Kidney (tissue), 14 donors: ENCODE data around the gene DDX31. TPM values are rescaled to one million over a fixed set of nuclear protein-coding genes. Genes with fewer than 3 reads are reported as not detected.

Experiments
- DNase-seq, 5 donors: peaks; one replicate each; pipeline ENCODE4 v3.0.0-alpha.2; 2013 to 2020
- FAIRE-seq: peaks from 2 replicates; lab custom pipeline; 2012; peaks lifted over from hg19 to GRCh38; lab: Jason Lieb, UNC
- H3K27ac ChIP-seq, 2 donors: one replicate each; pipeline ENCODE4 v1.7.0; 2013; ENCODE audit warnings: low read depth in 2 of 2, low read length in 2 of 2, inconsistent platforms in 1 of 2
- H3K27me3 ChIP-seq: one replicate; pipeline ENCODE4 v1.7.1; 2013; ENCODE audit warnings: low read length, inconsistent platforms; ENCODE audit not compliant: control insufficient read depth, insufficient read depth
- H3K36me3 ChIP-seq, 3 donors: one replicate each; pipeline versions ENCODE4 v1.7.0 to v1.7.1; 2013; ENCODE audit warnings: low read length in 3 of 3, control low read depth in 1 of 3, inconsistent platforms in 1 of 3; ENCODE audit not compliant: insufficient read depth in 3 of 3, control insufficient read depth in 2 of 3
- H3K4me1 ChIP-seq, 3 donors: one replicate each; pipeline versions ENCODE4 v1.7.0 to v1.7.1; 2013; ENCODE audit warnings: low read length in 3 of 3, inconsistent platforms in 1 of 3, low read depth in 1 of 3; ENCODE audit not compliant: control insufficient read depth in 2 of 3, insufficient read depth in 2 of 3
- H3K4me3 ChIP-seq, 3 donors: one replicate each; pipeline versions ENCODE4 v1.7.0 to v1.8.1; 2013; ENCODE audit warnings: low read length in 3 of 3, control low read depth in 1 of 3, inconsistent platforms in 1 of 3
- H3K9ac ChIP-seq, 3 donors: one replicate each; pipeline versions ENCODE4 v1.7.0 to v1.7.1; 2013; ENCODE audit warnings: low read length in 3 of 3, control low read depth in 1 of 3, inconsistent platforms in 1 of 3
- H3K9me3 ChIP-seq, 3 donors: one replicate each; pipeline versions ENCODE4 v1.7.0 to v1.7.1; 2013; ENCODE audit warnings: low read length in 3 of 3, control low read depth in 1 of 3, inconsistent platforms in 1 of 3; ENCODE audit not compliant: control insufficient read depth in 2 of 3, insufficient read depth in 1 of 3
- CTCF ChIP-seq: IDR thresholded peaks from 3 replicates; pipeline ENCODE4 v1.5.1; 2012; ENCODE audit warnings: mild to moderate bottlenecking, moderate library complexity, borderline replicate concordance; ENCODE audit not compliant: insufficient read depth; ENCODE audit errors: extremely low read depth
- intact Hi-C: fragments of 100-400 bp; cut with DNase I; formaldehyde crosslinking; loops from one replicate; pipeline ENCODE4 v1.11.1; 2022
- polyA plus RNA-seq: library from polyadenylated mRNA; stranded (reverse); fragments of 350-450 nt; fragmentation: Illumina TruSeq; extraction: RNeasy Lipid Tissue Mini Kit (QIAGEN cat#74804); gene quantifications from one replicate; pipeline ENCODE4 v1.2.3, GENCODE V29; 2014; ENCODE audit warnings: low read depth, low replicate concordance; ENCODE audit not compliant: insufficient read depth
- total RNA-seq: library from RNA; stranded (reverse); fragmentation: NEBNext Ultra II Directional; extraction: Animal tissue kit (Norgen Biotek cat#: 25700); gene quantifications from one replicate; pipeline ENCODE4 v1.2.1, GENCODE V29; 2021
- donor health status: control.
- donor health status: control.
- donor health status: control.
- donor health status: control.
- donor health status: control.
- donor health status: DM: yes; HTN: yes; CAD: no.
- donor health status: Normal renal cell carcinoma (clear cell type).

DDX31 gene
- total and polyA plus RNA-seq, 2 donors from 2014 or later: 6.4 to 27.6 TPM

DNA sequence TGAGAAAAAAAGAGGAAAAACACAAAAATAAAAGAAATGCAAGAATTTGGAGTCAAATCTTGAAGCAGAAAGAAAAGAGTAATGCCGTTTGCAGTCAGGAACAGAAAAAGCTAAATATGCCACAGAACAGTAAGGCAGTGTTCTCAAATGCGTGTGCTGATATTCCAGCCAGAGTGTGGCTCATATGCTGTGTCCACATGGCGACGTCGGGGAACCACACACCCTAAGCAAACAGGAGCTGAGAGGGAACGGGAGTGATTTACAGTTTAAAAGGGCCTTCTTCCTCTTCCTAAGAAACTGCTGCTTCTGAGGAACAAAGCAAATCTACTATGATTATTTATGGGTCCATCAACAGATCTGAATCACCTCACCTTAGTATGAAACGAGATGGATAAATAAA lies 42.7 kb downstream of the DDX31 start:
- TF ChIP-seq CTCF: no peak
- no peak for FAIRE-seq
- Histone ChIP-seq H3K27me3 (no peaks in the 10 kb centered on the region), H3K27ac (no peak overlapping the region), H3K9ac (no peak overlapping the region), H3K9me3 (no peaks in the 10 kb centered on the region), H3K4me3 (no peak overlapping the region), H3K4me1 (no peaks in the 10 kb centered on the region), H3K36me3 (peaks cover 3 to 43% (median 17%) of the 10 kb centered on the region in 3 donors)
- DNase-seq: peak in 1 of 5 donors; percentile 31
- intact Hi-C loops: no loop called here

GRCh38 chr9:132626285-132626684 lies 43.5 kb downstream of the DDX31 start:
- DNase-seq (no peak), FAIRE-seq (no peak)
- Histone ChIP-seq H3K9me3 (no peaks in the 10 kb centered on the region), H3K27me3 (no peaks in the 10 kb centered on the region), H3K4me3 (no peak overlapping the region), H3K4me1 (no peaks in the 10 kb centered on the region), H3K9ac (no peak overlapping the region), H3K27ac (no peak overlapping the region), H3K36me3 (peaks cover 3 to 44% (median 17%) of the 10 kb centered on the region in 3 donors)
- no peak for TF ChIP-seq CTCF
- intact Hi-C loops: no loop called here

DNA sequence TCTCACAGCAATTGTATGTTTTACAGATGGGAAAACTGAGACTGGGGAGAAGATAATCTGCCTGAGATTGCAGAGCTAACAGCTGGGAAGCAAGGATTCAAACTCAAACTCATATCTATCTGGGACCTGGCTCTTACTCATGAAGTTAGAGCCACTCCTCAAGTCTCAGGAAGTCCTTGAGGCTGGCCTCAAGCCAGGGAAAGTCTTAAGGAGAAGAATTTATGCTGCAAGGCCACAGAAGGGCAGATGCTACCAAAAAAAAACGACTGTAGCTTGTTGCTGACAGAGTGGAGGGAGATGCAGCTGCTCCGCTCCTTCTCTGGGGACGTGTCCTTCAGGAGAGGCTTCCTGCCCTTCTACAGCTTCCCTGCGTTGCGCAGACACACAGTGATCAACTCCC lies 47.6 kb downstream of the DDX31 start:
- no peaks in the 10 kb centered on the region for H3K27me3 ChIP-seq
- no peaks in the 10 kb centered on the region for H3K9me3 ChIP-seq
- H3K9ac ChIP-seq: no peak overlapping the region
- FAIRE-seq (no peak), DNase-seq (peak in 3 of 5 donors; percentile 13 to 79 (median 29))
- no peak overlapping the region for H3K27ac ChIP-seq
- no peak overlapping the region for H3K4me3 ChIP-seq
- H3K36me3 ChIP-seq: peaks cover 0 to 36% (median 14%) of the 10 kb centered on the region in 3 donors
- no peaks in the 10 kb centered on the region for H3K4me1 ChIP-seq
- intact Hi-C loops: no loop called here
- no peak for TF ChIP-seq CTCF

GRCh38 chr9:132616725-132617124 lies 53.1 kb downstream of the DDX31 start:
- H3K36me3 ChIP-seq: peaks cover 2 to 32% (median 18%) of the 10 kb centered on the region in 3 donors
- H3K27ac ChIP-seq: no peak overlapping the region
- H3K4me1 ChIP-seq: no peaks in the 10 kb centered on the region
- H3K9ac ChIP-seq: no peak overlapping the region
- H3K27me3 ChIP-seq: no peaks in the 10 kb centered on the region
- DNase-seq (no peak), FAIRE-seq (no peak)
- intact Hi-C loops: no loop called here
- no peaks in the 10 kb centered on the region for H3K9me3 ChIP-seq
- no peak overlapping the region for H3K4me3 ChIP-seq
- TF ChIP-seq CTCF: no peak
